HG03354 (cell line): ENCODE results near the gene PI16.
"Not testable (repeated sequence)": the region's sequence is repeated elsewhere in the genome, so short reads cannot be mapped to it uniquely, and the experiment has no call there.

Experiments
- ATAC-seq: cut with Tn5 transposase; IDR thresholded peaks from one replicate; pipeline ENCODE4 v1.9.1; 2021; ENCODE audit warnings: mild to moderate bottlenecking; ENCODE audit not compliant: unreplicated experiment, poor library complexity, severe bottlenecking

Gene PI16

GRCh38 chr6:36986704-36987047 lies 32.1 kb downstream of the PI16 start:
- ATAC-seq, result peak; percentile 23

GRCh38 chr6:36989264-36989663 lies 34.7 kb downstream of the PI16 start:
- no peak for ATAC-seq

GRCh38 chr6:36990401-36990800 lies 35.9 kb downstream of the PI16 start:
- not testable (repeated sequence) for ATAC-seq

DNA sequence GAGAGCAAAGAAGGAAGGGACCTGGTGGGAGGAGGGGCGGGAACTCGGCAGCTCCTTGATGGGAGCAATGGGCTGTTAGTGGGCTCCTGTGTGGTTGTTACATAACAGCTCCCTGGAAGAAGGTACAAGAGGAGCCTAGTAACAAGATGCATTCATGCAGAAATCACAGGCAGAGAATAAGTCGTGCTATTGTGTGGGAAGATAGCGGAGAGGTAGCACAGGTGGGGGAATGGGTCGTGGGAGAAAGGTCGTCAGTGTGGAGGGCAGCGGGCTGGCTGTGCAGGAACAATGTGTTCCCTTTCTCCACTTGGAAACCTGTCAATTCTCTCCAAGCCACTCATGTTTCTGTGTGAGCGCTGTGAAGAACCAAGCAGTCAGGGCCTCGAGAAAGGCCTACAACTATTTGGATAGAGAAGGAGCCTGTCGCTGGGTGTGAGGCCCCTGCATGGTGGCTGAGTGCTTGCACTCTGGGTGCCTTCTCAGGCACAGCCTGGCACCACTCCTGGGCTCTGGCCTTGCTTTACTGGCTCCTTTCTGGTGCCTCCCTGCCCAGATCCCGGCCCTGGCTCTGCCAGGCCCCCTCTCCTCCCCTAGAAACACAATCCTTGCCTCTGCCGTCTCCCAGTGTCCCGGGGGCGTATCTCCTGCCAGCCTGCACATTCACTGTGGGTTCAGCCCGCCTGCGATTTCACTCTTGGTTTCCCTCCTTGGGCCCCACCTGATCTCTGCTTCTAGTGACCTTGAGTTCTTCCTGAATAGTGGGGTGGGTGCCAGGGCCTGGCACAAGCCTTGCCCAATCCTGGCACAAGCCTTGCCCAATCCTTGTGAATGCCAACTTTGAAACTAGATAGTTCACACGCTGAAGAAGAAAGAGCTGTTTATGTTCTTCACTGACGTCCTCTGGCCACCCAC lies 43.5 kb downstream of the PI16 start:
- ATAC-seq, result no peak

DNA sequence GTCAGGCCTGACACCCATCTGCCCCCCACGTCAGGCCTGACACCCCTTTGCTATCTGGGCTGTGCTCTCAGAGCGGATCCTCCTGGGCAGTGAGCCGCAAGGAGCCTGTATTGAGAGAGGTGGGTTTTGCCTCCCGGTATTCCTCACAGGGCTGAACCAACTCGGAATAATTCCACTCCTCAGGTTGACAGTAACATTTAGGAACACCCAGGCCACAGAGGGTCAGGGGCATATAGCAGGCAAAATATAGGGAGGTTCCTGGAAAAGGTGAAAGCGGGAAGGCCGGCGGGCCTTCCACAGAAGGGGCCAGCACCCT lies 44.1 kb downstream of the PI16 start:
- ATAC-seq, result no peak

DNA sequence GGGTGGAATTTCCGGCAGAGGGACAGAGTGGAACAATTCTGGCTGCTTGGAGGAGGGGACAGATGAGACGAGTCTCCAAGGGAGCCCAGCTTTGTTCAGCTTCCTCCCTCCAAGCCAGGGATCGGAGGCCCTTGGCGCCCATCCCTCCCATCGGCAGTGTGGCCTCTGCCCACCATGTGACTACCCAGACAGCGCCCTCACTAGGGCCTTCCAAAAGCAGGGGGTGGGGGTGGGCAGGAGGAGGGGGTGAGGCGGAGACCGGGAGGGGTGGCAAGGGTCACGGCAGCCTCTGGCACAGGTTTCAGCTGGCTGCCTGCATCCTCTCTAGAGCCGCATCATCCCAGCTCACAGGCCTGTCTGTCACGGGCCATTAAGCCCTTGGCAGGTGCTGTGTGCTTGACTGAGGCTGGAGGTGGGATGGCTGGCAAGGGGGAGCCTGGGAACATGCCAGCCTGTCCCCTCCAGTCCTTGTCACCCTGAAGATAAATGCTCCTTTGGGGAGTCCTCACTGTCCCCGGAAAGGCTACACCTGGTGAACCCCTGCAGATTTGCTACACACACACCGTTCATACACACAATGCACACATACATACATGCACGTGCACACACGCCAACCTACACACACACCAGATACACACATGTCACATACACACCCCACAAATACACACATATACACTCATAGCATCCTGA lies 44.7 kb downstream of the PI16 start:
- no peak for ATAC-seq

DNA sequence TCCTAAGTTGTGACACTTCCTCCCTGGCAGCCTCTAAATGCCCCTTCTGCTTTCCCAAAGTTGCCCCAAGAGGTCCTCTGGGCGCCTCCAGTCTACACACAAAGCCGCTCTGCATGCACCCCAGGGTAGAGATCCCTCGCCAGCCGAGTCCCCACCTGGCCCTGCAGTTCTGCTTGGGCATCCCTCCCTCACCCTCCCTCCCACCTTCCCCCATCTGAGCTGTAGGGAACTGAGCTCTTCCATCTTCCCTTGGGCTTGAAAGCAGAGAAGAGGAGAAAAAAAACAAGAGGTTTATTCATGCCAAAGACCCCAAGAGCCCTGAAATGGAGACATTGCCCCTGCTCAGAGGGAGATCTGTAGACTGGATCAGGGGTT lies 45.2 kb downstream of the PI16 start:
- no peak for ATAC-seq

- ATAC-seq, result peak; percentile 36
Observed at GRCh38 chr6:37004044-37004980, 49.8 kb downstream of the PI16 start.

DNA sequence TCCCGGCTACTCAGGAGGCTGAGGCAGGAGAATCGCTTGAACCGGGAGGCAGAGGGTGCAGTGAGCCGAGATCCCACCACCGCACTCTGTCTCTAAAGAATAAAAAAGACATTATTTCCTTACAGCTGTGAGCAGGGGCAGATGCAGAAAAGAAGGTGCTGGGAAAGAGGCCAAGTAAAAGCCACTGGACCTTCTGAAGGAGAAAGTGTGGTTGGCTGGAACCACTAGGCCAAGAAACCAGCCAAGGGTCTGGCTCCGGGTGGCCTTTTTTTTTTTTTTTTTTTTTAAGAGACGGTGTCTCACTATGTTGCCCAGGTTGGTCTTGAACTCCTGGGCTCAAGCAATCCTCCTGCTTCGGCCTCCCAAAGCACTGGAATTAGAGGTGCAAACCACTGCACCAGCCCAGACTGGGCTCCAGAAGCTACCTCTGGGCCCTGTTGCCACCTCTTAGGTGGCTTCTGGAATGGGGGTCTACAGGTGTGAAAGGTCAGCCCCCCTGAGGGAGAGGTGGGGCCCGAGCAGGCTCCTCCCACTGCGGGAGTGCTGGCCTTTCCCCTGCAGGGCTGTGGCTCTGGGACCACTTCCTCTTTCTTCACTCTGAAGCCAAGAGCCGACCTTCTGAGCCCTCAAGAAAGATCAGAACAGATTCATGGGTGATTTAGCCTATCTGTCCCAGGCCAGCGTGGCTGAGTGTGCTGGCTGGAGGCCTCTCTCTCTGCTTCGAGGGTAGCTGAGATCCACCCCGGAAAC lies 50.7 kb downstream of the PI16 start, which contains the start of gene FGD2:
FGD2 (plus strand) TSS at position 595 of the 750 bp plus-strand sequence. CDS start 163 bp downstream, outside the sequence.
- ATAC-seq, result peak; percentile 76

- peak; percentile 13 for ATAC-seq
Observed at GRCh38 chr6:37005827-37006567, 51.5 kb downstream of the PI16 start.

DNA sequence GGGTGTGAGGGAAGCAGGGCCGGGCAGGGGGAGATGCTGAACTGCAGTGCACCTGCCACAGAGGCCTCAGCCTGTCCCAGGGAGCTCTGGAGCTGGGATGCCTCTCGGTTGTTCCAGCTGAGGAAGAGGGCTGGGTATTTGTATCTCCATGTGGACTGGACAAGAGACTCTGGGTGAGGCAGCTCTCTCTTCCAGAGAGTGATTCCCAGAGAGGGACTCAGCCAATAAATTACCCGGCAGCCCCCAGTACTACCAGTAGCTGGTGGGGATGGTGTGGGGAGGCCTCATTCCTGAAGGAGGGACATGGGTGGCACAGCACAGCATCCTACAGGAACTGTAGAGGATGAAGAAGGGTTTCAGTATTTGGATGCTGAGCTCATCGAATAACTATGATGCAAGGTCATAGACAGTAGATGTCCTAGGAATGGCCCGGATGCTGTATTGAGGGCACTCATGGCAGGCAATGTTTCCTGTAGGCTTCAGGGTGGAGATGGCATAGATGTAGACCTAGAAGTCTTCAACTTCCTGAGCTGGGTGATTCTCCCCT lies 52.3 kb downstream of the PI16 start:
- ATAC-seq, result no peak

DNA sequence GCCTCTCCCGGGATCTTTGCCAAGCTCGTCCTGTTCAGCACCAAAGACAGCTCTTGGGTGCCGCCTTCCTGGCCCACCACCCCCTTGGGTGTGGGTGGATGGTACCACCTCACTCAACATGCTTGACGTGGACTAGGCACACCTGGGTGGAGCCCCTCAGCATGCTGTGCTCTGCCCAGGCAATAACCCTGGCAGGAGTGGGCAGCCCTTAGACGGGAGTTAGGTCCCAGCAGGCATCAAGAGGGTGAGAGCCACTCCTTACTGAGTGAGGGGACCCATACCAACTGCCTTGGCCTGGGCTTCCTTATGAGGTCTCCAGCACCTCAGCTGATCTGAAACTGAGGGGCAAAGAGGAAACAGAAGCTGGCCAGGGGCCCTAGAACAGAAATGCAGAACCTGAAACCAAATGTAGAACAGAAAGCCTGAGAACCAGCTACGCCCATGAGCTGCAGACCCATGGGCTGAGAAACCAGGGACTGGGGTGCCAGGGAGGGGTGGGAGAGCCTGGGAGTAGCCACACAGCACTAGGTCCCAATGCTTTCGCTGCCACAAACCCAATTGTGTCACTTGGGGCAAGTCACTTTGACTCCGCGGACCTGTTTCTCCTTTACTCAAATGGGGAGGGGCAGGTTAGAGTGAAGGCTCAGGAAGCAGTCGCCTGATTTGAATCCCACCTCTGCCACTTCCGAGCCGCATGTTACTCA lies 53.0 kb downstream of the PI16 start:
- peak; percentile 37 for ATAC-seq

DNA sequence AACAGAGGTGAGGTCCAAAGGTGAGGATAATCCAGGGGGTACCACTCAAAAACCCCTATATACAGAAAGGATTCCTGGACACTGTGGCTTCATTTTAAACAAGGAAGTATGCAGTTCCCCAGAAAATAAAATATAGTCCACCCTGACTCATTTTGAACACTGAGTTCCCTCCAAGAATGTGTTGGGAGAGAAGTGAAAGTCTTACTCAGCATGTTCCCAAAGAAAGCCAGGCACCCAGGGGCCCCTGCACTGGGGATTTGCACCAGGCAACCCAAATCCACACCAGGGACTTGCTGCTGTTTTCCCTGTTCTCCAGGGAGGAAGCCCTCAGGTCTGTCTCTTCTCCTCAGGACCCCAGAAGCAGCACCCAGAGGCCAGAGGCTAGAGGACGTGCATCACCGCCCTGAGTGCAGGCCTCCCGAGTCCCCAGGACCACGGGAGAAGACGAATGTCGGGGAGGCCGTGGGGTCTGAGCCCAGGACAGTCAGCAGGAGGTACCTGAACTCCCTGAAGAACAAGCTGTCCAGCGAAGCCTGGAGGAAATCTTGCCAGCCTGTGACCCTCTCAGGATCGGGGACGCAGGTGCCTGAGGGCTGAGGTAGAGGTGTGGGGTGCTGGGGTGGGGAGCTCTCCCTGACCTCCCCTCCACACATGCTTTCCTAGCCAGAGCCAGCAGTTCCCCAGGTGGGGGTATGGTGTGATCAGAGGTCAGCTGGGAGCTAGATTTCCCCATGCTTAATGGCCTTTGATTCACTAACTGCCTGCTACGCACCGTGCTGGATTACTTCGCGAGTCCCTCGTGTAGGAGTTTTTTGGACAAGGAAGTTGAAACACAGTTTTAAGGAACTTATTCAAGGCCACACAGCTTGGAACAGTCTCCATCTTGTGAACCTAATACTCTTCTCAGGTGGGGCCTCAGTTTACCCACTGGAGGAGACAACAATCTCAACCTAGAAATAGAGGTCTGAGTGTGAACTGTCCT lies 54.2 kb downstream of the PI16 start:
- ATAC-seq, result no peak

DNA sequence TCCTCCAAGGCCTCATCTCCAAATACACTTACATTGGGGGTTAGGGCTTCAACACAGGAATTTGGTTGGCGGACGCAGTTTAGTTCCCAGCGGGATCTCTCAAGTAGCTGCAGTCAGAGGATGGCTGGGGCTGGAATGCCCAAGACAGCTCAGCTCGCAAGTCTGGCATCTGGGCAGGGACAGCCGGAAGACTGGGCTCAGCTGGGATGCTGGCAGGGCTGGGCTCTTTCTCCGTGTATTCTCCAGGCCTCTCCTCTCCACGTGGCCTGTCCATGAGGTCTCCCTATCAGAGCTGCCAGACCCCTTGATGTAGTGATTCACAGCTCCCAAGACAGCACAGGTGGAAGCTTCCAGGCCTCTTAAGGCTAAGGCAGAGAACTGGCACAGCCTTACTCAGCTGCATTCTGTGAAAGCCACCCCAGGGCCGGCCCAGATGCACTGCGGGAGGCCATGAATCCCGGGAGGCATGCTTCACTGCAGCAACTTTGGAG lies 55.9 kb downstream of the PI16 start:
- ATAC-seq, result no peak

- no peak for ATAC-seq
Observed at GRCh38 chr6:37011656-37012378, 57.3 kb downstream of the PI16 start.
